Fibroblast of villous mesenchyme (primary cell): ENCODE measurements around the gene CCDC116. TPM values are rescaled to one million over a fixed set of nuclear protein-coding genes. Genes with fewer than 3 reads are reported as not detected.
A peak's percentile ranks its signal among the peaks of the same experiment; 100 is the strongest.

ENCODE experiments used
- DNase-seq: peaks from one replicate; pipeline ENCODE4 v3.0.0-alpha.2; 2010; ENCODE audit warnings: low read depth
- H3K4me3 ChIP-seq: 2 replicates; pipeline ENCODE4 v1.5.1; 2011; ENCODE audit warnings: low read depth, mild to moderate bottlenecking, low read length
- CTCF ChIP-seq: IDR thresholded peaks from 2 replicates; pipeline ENCODE4 v1.5.1; 2012; ENCODE audit warnings: low read depth, mild to moderate bottlenecking, low read length; ENCODE audit not compliant: insufficient read depth
- total RNA-seq: library from RNA; depleted of rRNA; stranded (reverse); fragments of >200 nt; gene quantifications from 2 replicates; pipeline ENCODE4 v1.2.3, GENCODE V29; 2012

CCDC116 gene
- total RNA-seq, result 0.32 and 0.43 TPM in 2 replicates

GRCh38 chr22:21632237-21632895 is at the start of gene CCDC116:
Gene CCDC116, plus strand, starts transcription at chr22:21632760. Its CDS starts 422 bp downstream, at chr22:21633182.
- H3K4me3 ChIP-seq, result no peak within 1 kb of the TSS
- no peak for TF ChIP-seq CTCF
- DNase-seq, result no peak

- no peak overlapping the region for H3K4me3 ChIP-seq
- no peak for TF ChIP-seq CTCF
- no peak for DNase-seq
These were observed 49.5 kb upstream of the CCDC116 start for GRCh38 chr22:21582801-21583740.

GRCh38 chr22:21585389-21585788 is 47.2 kb upstream of the CCDC116 start:
- TF ChIP-seq CTCF, result no peak
- H3K4me3 ChIP-seq, result no peak overlapping the region
- no peak for DNase-seq

- TF ChIP-seq CTCF, result no peak
- no peak overlapping the region for H3K4me3 ChIP-seq
- peak; percentile 66 for DNase-seq
These were observed 44.6 kb upstream of the CCDC116 start for GRCh38 chr22:21587803-21588611.

GRCh38 chr22:21589396-21589795 is 43.2 kb upstream of the CCDC116 start:
- H3K4me3 ChIP-seq, result no peak overlapping the region
- DNase-seq, result no peak
- no peak for TF ChIP-seq CTCF

- no peak for DNase-seq
- no peak for TF ChIP-seq CTCF
- H3K4me3 ChIP-seq, result no peak overlapping the region
These were observed 41.5 kb upstream of the CCDC116 start for GRCh38 chr22:21590809-21591641.
